ENCODE measurements around the gene MRFAP1L1.
"Not testable (repeated sequence)": the region's sequence is repeated elsewhere in the genome, so short reads cannot be mapped to it uniquely, and the experiment has no call there.

MRFAP1L1 gene

GRCh38 chr4:6727943-6728250 lies 18.2 kb upstream of the MRFAP1L1 start:
- H3K4me2 ChIP-seq (ENCODE audit: low read length): no peak overlapping the region
- H3K27me3 ChIP-seq (ENCODE audit: insufficient read depth, low read length, poor library complexity): no peaks in the 10 kb centered on the region
- no peaks in the 10 kb centered on the region for H3K4me1 ChIP-seq (ENCODE audit: control insufficient read depth, low read depth, low read length)
- no peak overlapping the region for H3K18ac ChIP-seq (ENCODE audit: low read length)
- no peak overlapping the region for H2BK15ac ChIP-seq (replicated peaks; ENCODE audit: low read depth)
- no peak overlapping the region for H3K27ac ChIP-seq (ENCODE audit: low read depth, low read length)
- no peaks in the 10 kb centered on the region for H3K36me3 ChIP-seq (ENCODE audit: control insufficient read depth, insufficient read depth, low read length)
- DNase-seq: no peak
- H3K56ac ChIP-seq (ENCODE audit: low read length): no peak overlapping the region
- H3K79me1 ChIP-seq (ENCODE audit: low read length): no peaks in the 10 kb centered on the region
- H3K4ac ChIP-seq (ENCODE audit: low read depth, low read length): no peak overlapping the region
- no peak overlapping the region for H3K4me3 ChIP-seq (ENCODE audit: low read length)
- H2BK120ac ChIP-seq (ENCODE audit: low read depth, low read length): no peak overlapping the region
- H3K9ac ChIP-seq (ENCODE audit: low read length): no peak overlapping the region
- no peak overlapping the region for H2BK5ac ChIP-seq (ENCODE audit: low read length)
- no peak overlapping the region for H4K5ac ChIP-seq (ENCODE audit: low read length)
- WGBS (ENCODE audit: extremely low coverage, insufficient coverage, low lambda C conversion rate): no CpG with 5 or more reads among the region's 3 CpGs
- H2AK5ac ChIP-seq (ENCODE audit: low read length): no peak overlapping the region
- no peaks in the 10 kb centered on the region for H3K79me2 ChIP-seq (ENCODE audit: control insufficient read depth, insufficient read depth, low read length)
- H3K23ac ChIP-seq (ENCODE audit: low read length): no peak overlapping the region
- no peak overlapping the region for H4K8ac ChIP-seq (ENCODE audit: low read depth, low read length)

GRCh38 chr4:6727081-6727942 lies 17.6 kb upstream of the MRFAP1L1 start:
- H3K23ac ChIP-seq (ENCODE audit: low read length): no peak overlapping the region
- no peak overlapping the region for H3K27ac ChIP-seq (ENCODE audit: low read depth, low read length)
- H3K4ac ChIP-seq (ENCODE audit: low read depth, low read length): no peak overlapping the region
- no peak overlapping the region for H2AK5ac ChIP-seq (ENCODE audit: low read length)
- H2BK15ac ChIP-seq (replicated peaks; ENCODE audit: low read depth): no peak overlapping the region
- no peaks in the 10 kb centered on the region for H3K36me3 ChIP-seq (ENCODE audit: control insufficient read depth, insufficient read depth, low read length)
- H2BK120ac ChIP-seq (ENCODE audit: low read depth, low read length): no peak overlapping the region
- no peaks in the 10 kb centered on the region for H3K27me3 ChIP-seq (ENCODE audit: insufficient read depth, low read length, poor library complexity)
- no peak overlapping the region for H3K4me2 ChIP-seq (ENCODE audit: low read length)
- H4K5ac ChIP-seq (ENCODE audit: low read length): no peak overlapping the region
- peak overlapping the region; percentile 11 for H3K56ac ChIP-seq (ENCODE audit: low read length)
- WGBS (ENCODE audit: extremely low coverage, insufficient coverage, low lambda C conversion rate): no CpG with 5 or more reads among the region's 31 CpGs
- no peaks in the 10 kb centered on the region for H3K79me2 ChIP-seq (ENCODE audit: control insufficient read depth, insufficient read depth, low read length)
- H3K79me1 ChIP-seq (ENCODE audit: low read length): no peaks in the 10 kb centered on the region
- DNase-seq: peak; percentile 44
- H2BK5ac ChIP-seq (ENCODE audit: low read length): no peak overlapping the region
- H4K8ac ChIP-seq (ENCODE audit: low read depth, low read length): no peak overlapping the region
- H3K9ac ChIP-seq (ENCODE audit: low read length): no peak overlapping the region
- no peaks in the 10 kb centered on the region for H3K4me1 ChIP-seq (ENCODE audit: control insufficient read depth, low read depth, low read length)
- no peak overlapping the region for H3K4me3 ChIP-seq (ENCODE audit: low read length)
- H3K18ac ChIP-seq (ENCODE audit: low read length): peak overlapping the region; percentile 51

- H3K79me2 ChIP-seq (ENCODE audit: control insufficient read depth, insufficient read depth, low read length); H3K27ac ChIP-seq (ENCODE audit: low read depth, low read length); H3K4ac ChIP-seq (ENCODE audit: low read depth, low read length); H3K56ac ChIP-seq (ENCODE audit: low read length); DNase-seq; H3K4me3 ChIP-seq (ENCODE audit: low read length); H3K18ac ChIP-seq (ENCODE audit: low read length); H4K5ac ChIP-seq (ENCODE audit: low read length); H2BK120ac ChIP-seq (ENCODE audit: low read depth, low read length); H3K9ac ChIP-seq (ENCODE audit: low read length); H3K79me1 ChIP-seq (ENCODE audit: low read length); H3K27me3 ChIP-seq (ENCODE audit: insufficient read depth, low read length, poor library complexity); H3K4me2 ChIP-seq (ENCODE audit: low read length); H2AK5ac ChIP-seq (ENCODE audit: low read length); H3K36me3 ChIP-seq (ENCODE audit: control insufficient read depth, insufficient read depth, low read length); H2BK15ac ChIP-seq (replicated peaks; ENCODE audit: low read depth); H3K23ac ChIP-seq (ENCODE audit: low read length); H2BK5ac ChIP-seq (ENCODE audit: low read length); H4K8ac ChIP-seq (ENCODE audit: low read depth, low read length); H3K4me1 ChIP-seq (ENCODE audit: control insufficient read depth, low read depth, low read length): not testable (repeated sequence)
- WGBS (ENCODE audit: extremely low coverage, insufficient coverage, low lambda C conversion rate): 100% methylated on average over 7 of the region's 16 CpGs
These were observed 15.8 kb upstream of the MRFAP1L1 start for GRCh38 chr4:6725427-6725961.

- no peaks in the 10 kb centered on the region for H3K4me1 ChIP-seq (ENCODE audit: control insufficient read depth, low read depth, low read length)
- H2BK15ac ChIP-seq (replicated peaks; ENCODE audit: low read depth): no peak overlapping the region
- no peaks in the 10 kb centered on the region for H3K27me3 ChIP-seq (ENCODE audit: insufficient read depth, low read length, poor library complexity)
- no peak overlapping the region for H3K56ac ChIP-seq (ENCODE audit: low read length)
- H3K4me2 ChIP-seq (ENCODE audit: low read length): no peak overlapping the region
- no peak overlapping the region for H3K23ac ChIP-seq (ENCODE audit: low read length)
- H2AK5ac ChIP-seq (ENCODE audit: low read length): no peak overlapping the region
- WGBS (ENCODE audit: extremely low coverage, insufficient coverage, low lambda C conversion rate): no CpG with 5 or more reads among the region's 21 CpGs
- H3K9ac ChIP-seq (ENCODE audit: low read length): no peak overlapping the region
- H3K79me2 ChIP-seq (ENCODE audit: control insufficient read depth, insufficient read depth, low read length): no peaks in the 10 kb centered on the region
- no peak overlapping the region for H3K18ac ChIP-seq (ENCODE audit: low read length)
- no peak overlapping the region for H4K5ac ChIP-seq (ENCODE audit: low read length)
- H2BK5ac ChIP-seq (ENCODE audit: low read length): no peak overlapping the region
- no peak for DNase-seq
- H3K4me3 ChIP-seq (ENCODE audit: low read length): no peak overlapping the region
- no peak overlapping the region for H3K27ac ChIP-seq (ENCODE audit: low read depth, low read length)
- H2BK120ac ChIP-seq (ENCODE audit: low read depth, low read length): no peak overlapping the region
- H3K36me3 ChIP-seq (ENCODE audit: control insufficient read depth, insufficient read depth, low read length): no peaks in the 10 kb centered on the region
- no peak overlapping the region for H4K8ac ChIP-seq (ENCODE audit: low read depth, low read length)
- no peak overlapping the region for H3K4ac ChIP-seq (ENCODE audit: low read depth, low read length)
- no peaks in the 10 kb centered on the region for H3K79me1 ChIP-seq (ENCODE audit: low read length)
These were observed 14.9 kb upstream of the MRFAP1L1 start for GRCh38 chr4:6724421-6725111.

- no peak overlapping the region for H2BK15ac ChIP-seq (replicated peaks; ENCODE audit: low read depth)
- H3K79me2 ChIP-seq (ENCODE audit: control insufficient read depth, insufficient read depth, low read length): no peaks in the 10 kb centered on the region
- no peak overlapping the region for H3K56ac ChIP-seq (ENCODE audit: low read length)
- H3K4me2 ChIP-seq (ENCODE audit: low read length): no peak overlapping the region
- no peaks in the 10 kb centered on the region for H3K4me1 ChIP-seq (ENCODE audit: control insufficient read depth, low read depth, low read length)
- H3K27ac ChIP-seq (ENCODE audit: low read depth, low read length): no peak overlapping the region
- H4K8ac ChIP-seq (ENCODE audit: low read depth, low read length): no peak overlapping the region
- H3K9ac ChIP-seq (ENCODE audit: low read length): no peak overlapping the region
- H3K27me3 ChIP-seq (ENCODE audit: insufficient read depth, low read length, poor library complexity): no peaks in the 10 kb centered on the region
- no peak overlapping the region for H3K18ac ChIP-seq (ENCODE audit: low read length)
- H2BK5ac ChIP-seq (ENCODE audit: low read length): no peak overlapping the region
- H3K79me1 ChIP-seq (ENCODE audit: low read length): no peaks in the 10 kb centered on the region
- no peak overlapping the region for H2AK5ac ChIP-seq (ENCODE audit: low read length)
- H3K4ac ChIP-seq (ENCODE audit: low read depth, low read length): no peak overlapping the region
- no peaks in the 10 kb centered on the region for H3K36me3 ChIP-seq (ENCODE audit: control insufficient read depth, insufficient read depth, low read length)
- H3K4me3 ChIP-seq (ENCODE audit: low read length): no peak overlapping the region
- no peak for DNase-seq
- no peak overlapping the region for H3K23ac ChIP-seq (ENCODE audit: low read length)
- no CpG with 5 or more reads among the region's 8 CpGs for WGBS (ENCODE audit: extremely low coverage, insufficient coverage, low lambda C conversion rate)
- H2BK120ac ChIP-seq (ENCODE audit: low read depth, low read length): no peak overlapping the region
- no peak overlapping the region for H4K5ac ChIP-seq (ENCODE audit: low read length)
These were observed 14.2 kb upstream of the MRFAP1L1 start for GRCh38 chr4:6723851-6724250.

Measured in mesendoderm (in vitro differentiated cells).